HCT116 (cell line): ENCODE data around the gene SUGCT. TPM values are rescaled to one million over a fixed set of nuclear protein-coding genes. Genes with fewer than 3 reads are reported as not detected.

Experiments
- ATAC-seq: fragments of 200-7000 bp; cut with Tn5 transposase; 2 replicates; pipeline ENCODE4 v1.9.1; 2020; ENCODE audit warnings: mild to moderate bottlenecking, moderate library complexity
- BruUV-seq: library from RNA; stranded (reverse); fragments of 400-500 nt; replicated peaks from 2 replicates; lab custom pipeline; 2021; lab: Mats Ljungman, UMichigan
- CTCF ChIA-PET: fragments of 300-600 bp; sonication (Branson Sonifier 250); formaldehyde crosslinking; loops from one replicate; lab custom pipeline; 2021; ENCODE audit warnings: antibody characterized with exemption; lab: Charles Lee
- POLR2A ChIA-PET: fragments of 300-600, 350-600 bp; sonication (Branson Sonifier 250); formaldehyde crosslinking; loops from one replicate; lab custom pipeline; 2021; ENCODE audit warnings: antibody characterized with exemption; lab: Charles Lee
- RAD21 ChIA-PET, 2 experiments: fragments of 300-600 bp; sonication (Branson Sonifier 250); formaldehyde crosslinking; loops; one replicate each; lab custom pipeline; 2023; ENCODE audit warnings: low total read pairs in 2 of 2; ENCODE audit not compliant: uncharacterized antibody in 2 of 2, unreplicated experiment in 2 of 2, low non-redundant PET in 1 of 2; lab: Charles Lee
- DNase-seq: peaks from one replicate; pipeline ENCODE4 v3.0.0-alpha.2; 2010; ENCODE audit warnings: low read depth, low spot score
- H2AFZ ChIP-seq: fragments of 200-600 bp; shearing (Covaris generic), sonication (generic); 2 replicates; pipeline ENCODE4 v1.6.1; 2017; ENCODE audit warnings: low read depth, mixed run types, mixed read lengths, antibody characterized with exemption, low read length; ENCODE audit not compliant: poor library complexity, severe bottlenecking
- H3K27ac ChIP-seq: 2 replicates; pipeline ENCODE4 v1.5.1; 2012; ENCODE audit warnings: low read depth, low read length
- H3K27me3 ChIP-seq: fragments of 200-600 bp; sonication (generic); 2 replicates; pipeline ENCODE4 v1.6.1; 2016; ENCODE audit warnings: mixed run types, low read length, mixed read lengths; ENCODE audit not compliant: insufficient read depth
- H3K36me3 ChIP-seq, 2 experiments: fragments of 200-500 bp in 1 of 2; fragments of 200-600 bp in 1 of 2; sonication (Bioruptor generic) in 1 of 2; sonication (generic) in 1 of 2; 2 replicates each; pipeline versions ENCODE4 v1.5.1 to v1.6.1; 2014 to 2016; ENCODE audit warnings: low read length in 2 of 2, inconsistent platforms in 1 of 2, mixed read lengths in 1 of 2, mixed run types in 1 of 2; ENCODE audit not compliant: insufficient read depth in 2 of 2, control insufficient read depth in 1 of 2
- H3K4me1 ChIP-seq, 2 experiments: fragments of 200-600 bp in 1 of 2; sonication (generic) in 1 of 2; 2 replicates each; pipeline versions ENCODE4 v1.5.1 to v1.6.1; 2012 to 2017; ENCODE audit warnings: low read length in 2 of 2, inconsistent platforms in 1 of 2, mild to moderate bottlenecking in 1 of 2, mixed read lengths in 1 of 2, mixed run types in 1 of 2, moderate library complexity in 1 of 2; ENCODE audit not compliant: insufficient read depth in 2 of 2, control insufficient read depth in 1 of 2
- H3K4me2 ChIP-seq: fragments of 200-600 bp; sonication (generic); 2 replicates; pipeline ENCODE4 v1.6.1; 2017; ENCODE audit warnings: mixed run types, low read length, mixed read lengths
- H3K4me3 ChIP-seq, 2 experiments: fragments of 200-600 bp in 1 of 2; sonication (generic) in 1 of 2; replicated peaks in 1 of 2; 2 replicates each; pipeline ENCODE4 v1.5.1; 2011 to 2016; ENCODE audit warnings: low read length in 2 of 2, control low read depth in 1 of 2, low read depth in 1 of 2, mild to moderate bottlenecking in 1 of 2, mixed read lengths in 1 of 2, mixed run types in 1 of 2
- H3K79me2 ChIP-seq: fragments of 200-600 bp; sonication (generic); 2 replicates; pipeline ENCODE4 v1.6.1; 2017; ENCODE audit warnings: mild to moderate bottlenecking, mixed run types, low read length, moderate library complexity, mixed read lengths; ENCODE audit not compliant: insufficient read depth
- H3K9ac ChIP-seq: fragments of 200-600 bp; sonication (generic); 2 replicates; pipeline ENCODE4 v1.6.1; 2016; ENCODE audit warnings: low read length, mixed read lengths
- H3K9me2 ChIP-seq: fragments of 200-600 bp; sonication (generic), shearing (Covaris generic); 2 replicates; pipeline ENCODE4 v1.6.1; 2017; ENCODE audit warnings: mixed run types, mild to moderate bottlenecking, moderate library complexity; ENCODE audit not compliant: insufficient read depth
- H3K9me3 ChIP-seq, 2 experiments: fragments of 200-500 bp in 1 of 2; fragments of 200-600 bp in 1 of 2; sonication (Bioruptor generic) in 1 of 2; sonication (generic) in 1 of 2; 2 replicates each; pipeline ENCODE4 v1.6.1; 2014 to 2017; ENCODE audit warnings: low read length in 2 of 2, mixed read lengths in 2 of 2, inconsistent platforms in 1 of 2, low read depth in 1 of 2, mild to moderate bottlenecking in 1 of 2, mixed run types in 1 of 2, moderate library complexity in 1 of 2; ENCODE audit not compliant: control insufficient read depth in 1 of 2, insufficient read depth in 1 of 2
- H4K20me1 ChIP-seq: fragments of 200-600 bp; sonication (generic), shearing (Covaris generic); 2 replicates; pipeline ENCODE4 v1.6.1; 2017; ENCODE audit warnings: mixed run types, mild to moderate bottlenecking, moderate library complexity; ENCODE audit not compliant: insufficient read depth
- CBX3 ChIP-seq: IDR thresholded peaks from 2 replicates; pipeline ENCODE4 v1.6.1; 2012; ENCODE audit warnings: low read depth
- CEBPB ChIP-seq: IDR thresholded peaks from 2 replicates; pipeline ENCODE4 v1.6.1; 2012; ENCODE audit warnings: low read depth
- EGR1 ChIP-seq: IDR thresholded peaks from 2 replicates; pipeline ENCODE4 v1.6.1; 2012; ENCODE audit warnings: low read depth
- ELF1 ChIP-seq: IDR thresholded peaks from 2 replicates; pipeline ENCODE4 v1.6.1; 2012; ENCODE audit warnings: low read depth, borderline replicate concordance
- EZH2 ChIP-seq: fragments of 200-600 bp; sonication (generic); IDR thresholded peaks from 2 replicates; pipeline ENCODE4 v1.6.1; 2017; ENCODE audit warnings: antibody characterized with exemption, mixed run types
- EZH2phosphoT487 ChIP-seq: fragments of 200-600 bp; IDR thresholded peaks from 2 replicates; pipeline ENCODE4 v1.6.1; 2018; ENCODE audit warnings: antibody characterized with exemption, borderline replicate concordance
- FOSL1 ChIP-seq: IDR thresholded peaks from 2 replicates; pipeline ENCODE4 v1.6.1; 2012; ENCODE audit warnings: low read depth
- JUND ChIP-seq: IDR thresholded peaks from 2 replicates; pipeline ENCODE4 v1.6.1; 2012
- MAX ChIP-seq: IDR thresholded peaks from 2 replicates; pipeline ENCODE4 v1.6.1; 2012
- POLR2A ChIP-seq: IDR thresholded peaks from 2 replicates; pipeline ENCODE4 v1.7.0; 2011; ENCODE audit warnings: borderline replicate concordance; ENCODE audit not compliant: insufficient read depth, insufficient read length; ENCODE audit errors: extremely low read depth
- POLR2AphosphoS5 ChIP-seq: IDR thresholded peaks from 2 replicates; pipeline ENCODE4 v1.6.1; 2011; ENCODE audit warnings: mild to moderate bottlenecking, low read depth, low read length, moderate library complexity
- RAD21 ChIP-seq: IDR thresholded peaks from 2 replicates; pipeline ENCODE4 v1.6.1; 2012; ENCODE audit warnings: low read depth, mild to moderate bottlenecking
- REST ChIP-seq: IDR thresholded peaks from 2 replicates; pipeline ENCODE4 v1.6.1; 2012; ENCODE audit warnings: low read depth
- SIN3A ChIP-seq: IDR thresholded peaks from 2 replicates; pipeline ENCODE4 v1.6.1; 2012; ENCODE audit warnings: low read depth
- SP1 ChIP-seq: IDR thresholded peaks from 2 replicates; pipeline ENCODE4 v1.6.1; 2012; ENCODE audit warnings: low read depth
- SRF ChIP-seq: IDR thresholded peaks from 2 replicates; pipeline ENCODE4 v1.6.1; 2012; ENCODE audit warnings: low read depth
- TCF7L2 ChIP-seq: IDR thresholded peaks from 2 replicates; pipeline ENCODE4 v1.7.0; 2011; ENCODE audit warnings: borderline replicate concordance, inconsistent platforms; ENCODE audit not compliant: insufficient read depth, insufficient read length; ENCODE audit errors: extremely low read depth
- YY1 ChIP-seq: IDR thresholded peaks from 2 replicates; pipeline ENCODE4 v1.6.1; 2011; ENCODE audit warnings: low read length, low read depth, moderate library complexity, mild to moderate bottlenecking; ENCODE audit not compliant: insufficient replicate concordance; ENCODE audit errors: extremely low read depth
- ZFX ChIP-seq: fragments of 450-650 bp; IDR thresholded peaks from 2 replicates; pipeline ENCODE4 v1.6.1; 2017
- intact Hi-C: fragments of 100-400 bp; cut with micrococcal nuclease; formaldehyde crosslinking; loops from 2 replicates; pipeline ENCODE4 v1.10.0; 2022
- total RNA-seq: library from RNA; stranded (reverse); gene quantifications from one replicate; pipeline ENCODE4 v1.2.1, GENCODE V29; 2021; ENCODE audit not compliant: unreplicated experiment
- TF ChIP-seq, protein P1 (sequence below): IDR thresholded peaks from 2 replicates; pipeline ENCODE4 v1.6.1; 2012

Gene SUGCT
- total RNA-seq, 1 experiment from 2014 or later = 4.4 TPM

DNA sequence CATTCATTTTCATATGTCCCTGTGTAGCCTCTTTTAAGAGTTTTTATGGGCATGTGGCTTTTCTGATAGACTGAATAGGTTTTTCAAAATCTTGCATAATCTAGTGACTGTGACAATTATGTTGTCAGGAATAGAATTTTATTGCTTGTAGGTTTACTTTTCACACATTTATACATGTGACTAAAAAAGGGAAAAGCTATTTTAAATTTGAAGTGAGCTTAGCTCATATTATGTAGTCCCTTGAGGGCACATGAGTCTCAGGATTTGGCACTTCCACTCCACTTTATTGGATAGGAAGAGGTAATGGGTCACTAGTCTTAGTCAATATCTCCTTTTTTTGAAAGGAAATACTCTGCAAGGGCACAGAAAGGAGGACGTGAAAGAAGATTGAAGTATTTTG lies 247.3 kb downstream of the SUGCT start:
- ATAC-seq = no peak
- ChIA-PET RAD21 (no interaction called here), POLR2A (no interaction called here), CTCF (no interaction called here)
- no peaks in the 10 kb centered on the region for H3K9me3 ChIP-seq
- H3K36me3 ChIP-seq = no peaks in the 10 kb centered on the region
- no peak overlapping the region for H3K27ac ChIP-seq
- no peaks in the 10 kb centered on the region for H3K4me1 ChIP-seq
- H3K9ac ChIP-seq = no peak overlapping the region
- H3K27me3 ChIP-seq = peaks cover 7% of the 10 kb centered on the region; the same call in 1 of the 2 replicates
- no peaks in the 10 kb centered on the region for H3K9me2 ChIP-seq
- DNase-seq = no peak
- H3K4me3 ChIP-seq = no peak overlapping the region
- no peaks in the 10 kb centered on the region for H3K79me2 ChIP-seq
- H2AFZ ChIP-seq = no peak overlapping the region
- no TSS peak for BruUV-seq
- no peak overlapping the region for H3K4me2 ChIP-seq
- intact Hi-C loops = no loop called here
- TF ChIP-seq SP1 (no peak), POLR2A (no peak), SRF (no peak), EZH2 (no peak), MAX (no peak), YY1 (no peak), ELF1 (no peak), RAD21 (no peak), SIN3A (no peak), CBX3 (no peak), EGR1 (no peak), ZFX (no peak), REST (no peak), POLR2AphosphoS5 (no peak), EZH2phosphoT487 (no peak), TCF7L2 (no peak), JUND (no peak), CEBPB (no peak), FOSL1 (no peak)
- TF ChIP-seq, protein P1, sequence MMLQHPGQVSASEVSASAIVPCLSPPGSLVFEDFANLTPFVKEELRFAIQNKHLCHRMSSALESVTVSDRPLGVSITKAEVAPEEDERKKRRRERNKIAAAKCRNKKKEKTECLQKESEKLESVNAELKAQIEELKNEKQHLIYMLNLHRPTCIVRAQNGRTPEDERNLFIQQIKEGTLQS = no peak
- H4K20me1 ChIP-seq = no peaks in the 10 kb centered on the region
